Measurements from ENCODE around the gene CD300LD. TPM values are rescaled to one million over a fixed set of nuclear protein-coding genes. Genes with fewer than 3 reads are reported as not detected.

The CD300LD gene
- total and polyA plus RNA-seq, 10 of the 15 experiments (the other 5 are each of a cell fraction or from before 2014, with no cell fraction given) = not detected

- TF ChIP-seq EGR1 (IDR thresholded peaks at IDR 0.05; ENCODE audit: borderline replicate concordance in 1 of 2, low read depth in 2 of 2, low read length in 2 of 2) = no peak
- TF ChIP-seq BMI1 (IDR thresholded peaks at IDR 0.05; ENCODE audit: borderline replicate concordance) = no peak
- TF ChIP-seq, protein P1, sequence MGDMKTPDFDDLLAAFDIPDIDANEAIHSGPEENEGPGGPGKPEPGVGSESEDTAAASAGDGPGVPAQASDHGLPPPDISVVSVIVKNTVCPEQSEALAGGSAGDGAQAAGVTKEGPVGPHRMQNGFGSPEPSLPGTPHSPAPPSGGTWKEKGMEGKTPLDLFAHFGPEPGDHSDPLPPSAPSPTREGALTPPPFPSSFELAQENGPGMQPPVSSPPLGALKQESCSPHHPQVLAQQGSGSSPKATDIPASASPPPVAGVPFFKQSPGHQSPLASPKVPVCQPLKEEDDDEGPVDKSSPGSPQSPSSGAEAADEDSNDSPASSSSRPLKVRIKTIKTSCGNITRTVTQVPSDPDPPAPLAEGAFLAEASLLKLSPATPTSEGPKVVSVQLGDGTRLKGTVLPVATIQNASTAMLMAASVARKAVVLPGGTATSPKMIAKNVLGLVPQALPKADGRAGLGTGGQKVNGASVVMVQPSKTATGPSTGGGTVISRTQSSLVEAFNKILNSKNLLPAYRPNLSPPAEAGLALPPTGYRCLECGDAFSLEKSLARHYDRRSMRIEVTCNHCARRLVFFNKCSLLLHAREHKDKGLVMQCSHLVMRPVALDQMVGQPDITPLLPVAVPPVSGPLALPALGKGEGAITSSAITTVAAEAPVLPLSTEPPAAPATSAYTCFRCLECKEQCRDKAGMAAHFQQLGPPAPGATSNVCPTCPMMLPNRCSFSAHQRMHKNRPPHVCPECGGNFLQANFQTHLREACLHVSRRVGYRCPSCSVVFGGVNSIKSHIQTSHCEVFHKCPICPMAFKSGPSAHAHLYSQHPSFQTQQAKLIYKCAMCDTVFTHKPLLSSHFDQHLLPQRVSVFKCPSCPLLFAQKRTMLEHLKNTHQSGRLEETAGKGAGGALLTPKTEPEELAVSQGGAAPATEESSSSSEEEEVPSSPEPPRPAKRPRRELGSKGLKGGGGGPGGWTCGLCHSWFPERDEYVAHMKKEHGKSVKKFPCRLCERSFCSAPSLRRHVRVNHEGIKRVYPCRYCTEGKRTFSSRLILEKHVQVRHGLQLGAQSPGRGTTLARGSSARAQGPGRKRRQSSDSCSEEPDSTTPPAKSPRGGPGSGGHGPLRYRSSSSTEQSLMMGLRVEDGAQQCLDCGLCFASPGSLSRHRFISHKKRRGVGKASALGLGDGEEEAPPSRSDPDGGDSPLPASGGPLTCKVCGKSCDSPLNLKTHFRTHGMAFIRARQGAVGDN (IDR thresholded peaks at IDR 0.05) = no peak
- TF ChIP-seq CTCF (IDR thresholded peaks at IDR 0.05 in 2 of 3, conservative IDR thresholded peaks at IDR 0.05 in 1 of 3; ENCODE audit: control insufficient read depth in 2 of 3, extremely low read depth in 1 of 3, insufficient read depth in 1 of 3, low read depth in 3 of 3, low read length in 3 of 3) = no peak
- TF ChIP-seq CHD1 (IDR thresholded peaks at IDR 0.05; ENCODE audit: low read depth, low read length) = no peak
- TF ChIP-seq ZNF207 (IDR thresholded peaks at IDR 0.05; ENCODE audit: borderline replicate concordance) = no peak
- TF ChIP-seq SREBF1 (IDR thresholded peaks at IDR 0.05; ENCODE audit: low read length) = no peak
- no peak for TF ChIP-seq RAD21 (IDR thresholded peaks at IDR 0.05; ENCODE audit: insufficient read depth, low read depth, low read length)
- no peak for TF ChIP-seq SMAD5 (IDR thresholded peaks at IDR 0.05; ENCODE audit: low read depth)
- TF ChIP-seq ASH2L (IDR thresholded peaks at IDR 0.05; ENCODE audit: borderline replicate concordance, low read depth) = no peak
- TF ChIP-seq SPI1 (IDR thresholded peaks at IDR 0.05; ENCODE audit: borderline replicate concordance, insufficient read depth, low read depth, low read length) = no peak
- TF ChIP-seq SUPT20H (IDR thresholded peaks at IDR 0.05; ENCODE audit: borderline replicate concordance, control insufficient read depth, low read depth, low read length) = no peak
- TF ChIP-seq, protein P2, sequence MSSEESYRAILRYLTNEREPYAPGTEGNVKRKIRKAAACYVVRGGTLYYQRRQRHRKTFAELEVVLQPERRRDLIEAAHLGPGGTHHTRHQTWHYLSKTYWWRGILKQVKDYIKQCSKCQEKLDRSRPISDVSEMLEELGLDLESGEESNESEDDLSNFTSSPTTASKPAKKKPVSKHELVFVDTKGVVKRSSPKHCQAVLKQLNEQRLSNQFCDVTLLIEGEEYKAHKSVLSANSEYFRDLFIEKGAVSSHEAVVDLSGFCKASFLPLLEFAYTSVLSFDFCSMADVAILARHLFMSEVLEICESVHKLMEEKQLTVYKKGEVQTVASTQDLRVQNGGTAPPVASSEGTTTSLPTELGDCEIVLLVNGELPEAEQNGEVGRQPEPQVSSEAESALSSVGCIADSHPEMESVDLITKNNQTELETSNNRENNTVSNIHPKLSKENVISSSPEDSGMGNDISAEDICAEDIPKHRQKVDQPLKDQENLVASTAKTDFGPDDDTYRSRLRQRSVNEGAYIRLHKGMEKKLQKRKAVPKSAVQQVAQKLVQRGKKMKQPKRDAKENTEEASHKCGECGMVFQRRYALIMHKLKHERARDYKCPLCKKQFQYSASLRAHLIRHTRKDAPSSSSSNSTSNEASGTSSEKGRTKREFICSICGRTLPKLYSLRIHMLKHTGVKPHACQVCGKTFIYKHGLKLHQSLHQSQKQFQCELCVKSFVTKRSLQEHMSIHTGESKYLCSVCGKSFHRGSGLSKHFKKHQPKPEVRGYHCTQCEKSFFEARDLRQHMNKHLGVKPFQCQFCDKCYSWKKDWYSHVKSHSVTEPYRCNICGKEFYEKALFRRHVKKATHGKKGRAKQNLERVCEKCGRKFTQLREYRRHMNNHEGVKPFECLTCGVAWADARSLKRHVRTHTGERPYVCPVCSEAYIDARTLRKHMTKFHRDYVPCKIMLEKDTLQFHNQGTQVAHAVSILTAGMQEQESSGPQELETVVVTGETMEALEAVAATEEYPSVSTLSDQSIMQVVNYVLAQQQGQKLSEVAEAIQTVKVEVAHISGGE (CRISPR knock-in tag; IDR thresholded peaks at IDR 0.05) = no peak
- TF ChIP-seq ZNF274 (IDR thresholded peaks at IDR 0.05; ENCODE audit: insufficient read depth, insufficient read length) = no peak
- TF ChIP-seq ZSCAN29 (IDR thresholded peaks at IDR 0.05) = no peak
- ChIA-PET POLR2A (no interaction called here), SMC1A (ENCODE audit: uncharacterized antibody, unreplicated experiment) (no interaction called here), RAD21 (ENCODE audit: unreplicated experiment) (no interaction called here), CTCF (no interaction called here)
- no peaks in the 10 kb centered on the region for H3K36me3 ChIP-seq (ENCODE audit: control insufficient read depth in 2 of 2, insufficient read depth in 2 of 2, low read length in 1 of 2)
- H3K27me3 ChIP-seq (replicated peaks in 1 of 2; ENCODE audit: control insufficient read depth in 2 of 2, insufficient read depth in 2 of 2, low read length in 1 of 2) = no peaks in the 10 kb centered on the region; a peak in 1 of 4 replicates
- BruUV-seq (replicated peaks) = no TSS peak
- no peaks in the 10 kb centered on the region for H3K79me2 ChIP-seq (ENCODE audit: control insufficient read depth, insufficient read depth, low read length)
- H3K4me1 ChIP-seq (ENCODE audit: control insufficient read depth, insufficient read depth, low read length) = no peaks in the 10 kb centered on the region
- H2AFZ ChIP-seq (ENCODE audit: control insufficient read depth, low read depth, low read length) = no peak overlapping the region
- H3K9me3 ChIP-seq (replicated peaks; ENCODE audit: control insufficient read depth, insufficient read depth, low read length) = no peaks in the 10 kb centered on the region
- H3K4me3 ChIP-seq = no peak overlapping the region
- no peak for FAIRE-seq
- 45% methylated on average over 7 of the region's 7 CpGs for WGBS (ENCODE audit: insufficient coverage, insufficient replicate concordance, low lambda C conversion rate, missing lambda C conversion rate)
- intact Hi-C loops (cut with micrococcal nuclease; ENCODE audit: unreplicated experiment) = no loop called here
- H3K27ac ChIP-seq (ENCODE audit: control insufficient read depth, insufficient read depth) = no peak overlapping the region
- in situ Hi-C loops (cut with MboI) = no loop called here
- DNase-seq (ENCODE audit: low read depth, low spot score) = no peak
- no peak overlapping the region for H3K4me2 ChIP-seq (ENCODE audit: control insufficient read depth, insufficient read depth)
- no peaks in the 10 kb centered on the region for H4K20me1 ChIP-seq (ENCODE audit: control insufficient read depth, insufficient read depth)
- no peak for ATAC-seq
- H3K9ac ChIP-seq (ENCODE audit: control insufficient read depth, insufficient read depth, low read length) = no peak overlapping the region
Observed at GRCh38 chr17:74546586-74546985, 45.5 kb downstream of the CD300LD start.

All from GM12878 (cell line).